Endothelial cell of umbilical vein (primary cell): ENCODE data around the gene ZNF273. TPM values are rescaled to one million over a fixed set of nuclear protein-coding genes. Genes with fewer than 3 reads are reported as not detected.

Source experiments
- BruUV-seq: library from RNA; stranded (reverse); fragments of 400-500 nt; replicated peaks from 2 replicates; lab custom pipeline; 2021; lab: Mats Ljungman, UMichigan
- CTCF ChIA-PET: fragments of 300-600, 350-600 bp; sonication (Branson Sonifier 250); formaldehyde crosslinking; loops from one replicate; lab custom pipeline; 2021; ENCODE audit warnings: antibody characterized with exemption, inconsistent platforms; lab: Charles Lee
- POLR2A ChIA-PET: fragments of 300-600, 350-600 bp; sonication (Branson Sonifier 250); formaldehyde crosslinking; loops from one replicate; lab custom pipeline; 2021; ENCODE audit warnings: antibody characterized with exemption, inconsistent platforms; lab: Charles Lee
- DNase-seq: peaks from one replicate; pipeline ENCODE4 v3.0.0-alpha.2; 2011; ENCODE audit warnings: low read depth, low spot score
- FAIRE-seq: peaks from 2 replicates; lab custom pipeline; 2011; peaks lifted over from hg19 to GRCh38; lab: Jason Lieb, UNC
- H2AFZ ChIP-seq: 2 replicates; pipeline ENCODE4 v1.6.0; 2012; ENCODE audit warnings: low read depth, low read length, control low read depth, inconsistent platforms
- H3K27ac ChIP-seq: 2 replicates; pipeline ENCODE4 v1.5.1; 2011; ENCODE audit warnings: low read depth, mild to moderate bottlenecking, control low read depth, low read length, moderate library complexity; ENCODE audit not compliant: insufficient read depth
- H3K27me3 ChIP-seq, 2 experiments: 2 replicates each; pipeline versions ENCODE4 v1.6.0 to v1.6.1; 2011; ENCODE audit warnings: low read length in 2 of 2, mixed read lengths in 1 of 2; ENCODE audit not compliant: control insufficient read depth in 2 of 2, insufficient read depth in 2 of 2
- H3K36me3 ChIP-seq, 2 experiments: 2 replicates in 1 of 2; 3 replicates in 1 of 2; pipeline ENCODE4 v1.5.1; 2011; ENCODE audit warnings: low read length in 2 of 2, mild to moderate bottlenecking in 1 of 2, moderate library complexity in 1 of 2; ENCODE audit not compliant: control insufficient read depth in 2 of 2, insufficient read depth in 2 of 2; ENCODE audit errors: extremely low read depth in 1 of 2
- H3K4me1 ChIP-seq: 3 replicates; pipeline ENCODE4 v1.5.1; 2011; ENCODE audit warnings: mild to moderate bottlenecking, low read length; ENCODE audit not compliant: control insufficient read depth, insufficient read depth; ENCODE audit errors: extremely low read depth
- H3K4me2 ChIP-seq: 2 replicates; pipeline ENCODE4 v1.6.1; 2011; ENCODE audit warnings: low read length, control low read depth, mixed read lengths; ENCODE audit not compliant: insufficient read depth
- H3K4me3 ChIP-seq, 3 experiments: fragments of 200-600 bp in 1 of 3; sonication (generic), shearing (Covaris generic) in 1 of 3; replicated peaks in 1 of 3; 2 replicates each; pipeline ENCODE4 v1.5.1; 2011 to 2016; ENCODE audit warnings: control low read depth in 3 of 3, low read length in 3 of 3, mild to moderate bottlenecking in 2 of 3, inconsistent platforms in 1 of 3, low read depth in 1 of 3, moderate library complexity in 1 of 3; ENCODE audit not compliant: insufficient read depth in 1 of 3
- H3K79me2 ChIP-seq: 2 replicates; pipeline ENCODE4 v1.6.0; 2012; ENCODE audit warnings: low read length, inconsistent platforms; ENCODE audit not compliant: control insufficient read depth, insufficient read depth
- H3K9ac ChIP-seq: replicated peaks from 2 replicates; pipeline ENCODE3; 2011; ENCODE audit warnings: low read length, control low read depth; ENCODE audit not compliant: insufficient read depth; ENCODE audit errors: extremely low read depth
- H3K9me1 ChIP-seq: replicated peaks from 3 replicates; pipeline ENCODE4 v1.6.0; 2011; ENCODE audit warnings: mild to moderate bottlenecking, low read length; ENCODE audit not compliant: control insufficient read depth, insufficient read depth; ENCODE audit errors: extremely low read depth
- H3K9me3 ChIP-seq: replicated peaks from 2 replicates; pipeline ENCODE4 v1.5.1; 2012; ENCODE audit warnings: low read length, inconsistent platforms; ENCODE audit not compliant: control insufficient read depth, insufficient read depth
- H4K20me1 ChIP-seq: replicated peaks from 2 replicates; pipeline ENCODE3; 2011; ENCODE audit warnings: mild to moderate bottlenecking, low read length; ENCODE audit not compliant: control insufficient read depth, insufficient read depth; ENCODE audit errors: extremely low read depth
- CTCF ChIP-seq, 2 donors: IDR thresholded peaks; 1 replicate in 1 of 2; 2 replicates in 1 of 2; pipeline ENCODE4 v1.5.1; 2011; ENCODE audit warnings: low read length in 2 of 2, mild to moderate bottlenecking in 2 of 2, moderate library complexity in 2 of 2, control low read depth in 1 of 2, inconsistent platforms in 1 of 2, low read depth in 1 of 2; ENCODE audit not compliant: insufficient read depth in 1 of 2; ENCODE audit errors: extremely low read depth in 1 of 2
- EZH2 ChIP-seq: IDR thresholded peaks from 2 replicates; pipeline ENCODE4 v1.6.1; 2012; ENCODE audit warnings: borderline replicate concordance, low read depth, mild to moderate bottlenecking, moderate library complexity, low read length, inconsistent platforms; ENCODE audit not compliant: severe bottlenecking
- GATA2 ChIP-seq: IDR thresholded peaks from 2 replicates; pipeline ENCODE4 v1.7.0; 2011; ENCODE audit warnings: low read depth, mild to moderate bottlenecking, moderate library complexity, mixed read lengths, low read length; ENCODE audit not compliant: insufficient read length, insufficient read depth
- MYC ChIP-seq: IDR thresholded peaks from one replicate; pipeline ENCODE4 v1.6.1; 2011; ENCODE audit warnings: mild to moderate bottlenecking, low read depth, low read length
- POLR2A ChIP-seq: IDR thresholded peaks from 2 replicates; pipeline ENCODE4 v1.6.1; 2012; ENCODE audit warnings: low read depth, mild to moderate bottlenecking, control low read depth, low read length
- POLR2AphosphoS5 ChIP-seq: IDR thresholded peaks from 2 replicates; pipeline ENCODE4 v1.6.1; 2012; ENCODE audit warnings: low read depth, mild to moderate bottlenecking, control low read depth, low read length, moderate library complexity; ENCODE audit not compliant: insufficient read depth
- dilution Hi-C: fragments of 300-500 bp; cut with MboI; formaldehyde crosslinking; loops from one replicate; pipeline ENCODE4 v1.15.0; 2019; ENCODE audit warnings: low sequenced_read_pairs; ENCODE audit not compliant: extremely low pct_ligation_motif_present
- intact Hi-C: fragments of 100-400 bp; cut with micrococcal nuclease; formaldehyde crosslinking; loops from one replicate; pipeline ENCODE4 v1.10.0; 2022
- polyA plus RNA-seq, 4 experiments: library from polyadenylated mRNA; depleted of rRNA in 3 of 4; stranded (reverse) in 3 of 4; unstranded in 1 of 4; fragments of >200 nt; gene quantifications; 2 replicates each; pipeline versions ENCODE4 v1.2.1 to v1.2.3, GENCODE V29; 2011 to 2012; ENCODE audit warnings: missing spikeins in 1 of 4
- total RNA-seq: library from RNA; stranded (reverse); gene quantifications from 2 replicates; pipeline ENCODE4 v1.2.3, GENCODE V29; 2021

ZNF273 gene
- total and polyA plus RNA-seq, 2 donors (not counting 3 experiments of a cell fraction or from before 2014, with no cell fraction given): 1.4 to 4.1 TPM

- ChIA-PET CTCF (no interaction called here), POLR2A (no interaction called here)
- Histone ChIP-seq H3K9me1 (no peaks in the 10 kb centered on the region), H3K27ac (no peak overlapping the region), H2AFZ (no peak overlapping the region), H3K4me1 (no peaks in the 10 kb centered on the region), H3K9me3 (no peaks in the 10 kb centered on the region), H3K4me3 (no peak overlapping the region), H3K79me2 (no peaks in the 10 kb centered on the region), H3K9ac (no peak overlapping the region), H3K36me3 (no peaks in the 10 kb centered on the region), H3K4me2 (no peak overlapping the region), H4K20me1 (no peaks in the 10 kb centered on the region), H3K27me3 (peaks cover 17 to 27% of the 10 kb centered on the region in 2 experiments)
- dilution Hi-C loops: no loop called here
- TF ChIP-seq GATA2 (no peak), POLR2AphosphoS5 (no peak), CTCF (IDR thresholded peaks at IDR 0.05; ENCODE audit: extremely low read depth in 1 of 2, insufficient read depth in 1 of 2, low read depth in 1 of 2, low read length in 2 of 2) (no peak), MYC (no peak), POLR2A (no peak), EZH2 (no peak)
- intact Hi-C loops: no loop called here
- DNase-seq: no peak
- BruUV-seq: no TSS peak
- no peak for FAIRE-seq
Observed at GRCh38 chr7:64945503-64946175, 42.6 kb downstream of the ZNF273 start.
